OCI-LY1 (cell line): ENCODE data around the gene IQSEC3.
"Not testable (repeated sequence)": the region's sequence is repeated elsewhere in the genome, so short reads cannot be mapped to it uniquely, and the experiment has no call there.

Source experiments
- H2AFZ ChIP-seq: fragments of 200-600 bp; sonication (generic), shearing (Covaris generic); 2 replicates; pipeline ENCODE4 v1.6.0; 2014; ENCODE audit warnings: antibody characterized with exemption, mild to moderate bottlenecking, low read length
- H3F3A ChIP-seq: fragments of 200-600 bp; sonication (generic), shearing (Covaris generic); 2 replicates; pipeline ENCODE4 v1.6.0; 2014; ENCODE audit warnings: mild to moderate bottlenecking, antibody characterized with exemption, low read length, moderate library complexity; ENCODE audit not compliant: insufficient read depth
- H3K27ac ChIP-seq: fragments of 200-600 bp; sonication (generic); 2 replicates; pipeline ENCODE4 v1.5.1; 2014; ENCODE audit warnings: low read length, mixed run types, mild to moderate bottlenecking, low read depth; ENCODE audit not compliant: poor library complexity, severe bottlenecking
- H3K27me3 ChIP-seq: fragments of 200-600 bp; sonication (generic); 2 replicates; pipeline ENCODE4 v1.6.0; 2014; ENCODE audit warnings: antibody characterized with exemption, mild to moderate bottlenecking, low read length, moderate library complexity; ENCODE audit not compliant: insufficient read depth
- H3K36me3 ChIP-seq: fragments of 200-600 bp; sonication (generic); 2 replicates; pipeline ENCODE4 v1.6.1; 2014; ENCODE audit warnings: mild to moderate bottlenecking, antibody characterized with exemption, low read length, moderate library complexity, mixed read lengths; ENCODE audit not compliant: insufficient read depth
- H3K4me1 ChIP-seq: fragments of 200-600 bp; sonication (generic); 2 replicates; pipeline ENCODE4 v1.5.1; 2014; ENCODE audit warnings: mild to moderate bottlenecking, low read length, moderate library complexity; ENCODE audit not compliant: insufficient read depth, severe bottlenecking
- H3K4me2 ChIP-seq: fragments of 200-600 bp; sonication (generic), shearing (Covaris generic); 2 replicates; pipeline ENCODE4 v1.6.1; 2014; ENCODE audit warnings: low read length
- H3K4me3 ChIP-seq: fragments of 200-600 bp; sonication (generic); 2 replicates; pipeline ENCODE4 v1.5.1; 2014; ENCODE audit warnings: low read length, low read depth, mild to moderate bottlenecking, mixed read lengths; ENCODE audit not compliant: poor library complexity, severe bottlenecking
- H3K79me2 ChIP-seq: fragments of 200-600 bp; shearing (Covaris generic); 2 replicates; pipeline ENCODE4 v1.6.1; 2016; ENCODE audit warnings: mixed run types, low read length, mixed read lengths; ENCODE audit not compliant: insufficient read depth
- H3K9ac ChIP-seq: fragments of 200-600 bp; sonication (generic), shearing (Covaris generic); 2 replicates; pipeline ENCODE4 v1.6.1; 2014; ENCODE audit warnings: mild to moderate bottlenecking, low read length, mixed read lengths
- H3K9me2 ChIP-seq: fragments of 200-600 bp; sonication (generic), shearing (Covaris generic); 2 replicates; pipeline ENCODE4 v1.6.1; 2014; ENCODE audit warnings: low read depth, mild to moderate bottlenecking, low read length, mixed read lengths
- H3K9me3 ChIP-seq: fragments of 200-600 bp; shearing (Covaris generic); 2 replicates; pipeline ENCODE4 v1.6.1; 2014; ENCODE audit warnings: low read length, mixed read lengths
- H4K20me1 ChIP-seq: fragments of 200-600 bp; sonication (generic), shearing (Covaris generic); 2 replicates; pipeline ENCODE4 v1.6.0; 2016; ENCODE audit warnings: mild to moderate bottlenecking, low read length; ENCODE audit not compliant: insufficient read depth
- EZH2 ChIP-seq: fragments of 200-600 bp; sonication (generic), shearing (Covaris generic); IDR thresholded peaks from 2 replicates; pipeline ENCODE4 v1.8.0; 2017; ENCODE audit warnings: borderline replicate concordance, mixed run types, mild to moderate bottlenecking, antibody characterized with exemption, low read length, moderate library complexity, mixed read lengths
- TF ChIP-seq, protein P1 (sequence below): fragments of 200-600 bp; sonication (generic), shearing (Covaris generic); IDR thresholded peaks from 2 replicates; pipeline ENCODE4 v1.5.1; 2017; ENCODE audit warnings: mild to moderate bottlenecking, antibody characterized with exemption, low read length, moderate library complexity, mixed read lengths

The IQSEC3 gene

DNA sequence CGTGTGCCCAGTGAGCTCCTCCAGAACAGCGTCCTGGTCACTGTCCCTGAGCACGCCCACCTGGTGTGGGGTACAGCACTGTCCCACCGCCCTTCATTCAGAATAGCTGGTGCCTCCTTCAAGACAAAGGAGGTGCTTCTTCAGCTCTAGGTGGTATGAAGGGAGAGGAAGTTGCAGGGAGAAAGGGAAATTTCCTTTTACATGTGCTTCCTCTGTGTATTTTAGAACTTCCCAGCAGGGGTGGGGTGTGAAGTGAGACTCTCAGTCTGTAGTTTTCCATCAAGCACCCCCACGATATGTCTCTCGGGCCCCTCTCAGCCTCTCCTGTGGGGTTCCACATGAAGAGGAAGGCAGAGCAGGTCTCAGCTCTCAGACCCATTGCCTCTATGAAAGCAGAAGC is 148.5 kb downstream of the IQSEC3 start:
- no peaks in the 10 kb centered on the region for H4K20me1 ChIP-seq
- H3K36me3 ChIP-seq, result no peaks in the 10 kb centered on the region
- H3K4me3 ChIP-seq, result no peak overlapping the region
- no peak for TF ChIP-seq EZH2
- TF ChIP-seq, protein P1, sequence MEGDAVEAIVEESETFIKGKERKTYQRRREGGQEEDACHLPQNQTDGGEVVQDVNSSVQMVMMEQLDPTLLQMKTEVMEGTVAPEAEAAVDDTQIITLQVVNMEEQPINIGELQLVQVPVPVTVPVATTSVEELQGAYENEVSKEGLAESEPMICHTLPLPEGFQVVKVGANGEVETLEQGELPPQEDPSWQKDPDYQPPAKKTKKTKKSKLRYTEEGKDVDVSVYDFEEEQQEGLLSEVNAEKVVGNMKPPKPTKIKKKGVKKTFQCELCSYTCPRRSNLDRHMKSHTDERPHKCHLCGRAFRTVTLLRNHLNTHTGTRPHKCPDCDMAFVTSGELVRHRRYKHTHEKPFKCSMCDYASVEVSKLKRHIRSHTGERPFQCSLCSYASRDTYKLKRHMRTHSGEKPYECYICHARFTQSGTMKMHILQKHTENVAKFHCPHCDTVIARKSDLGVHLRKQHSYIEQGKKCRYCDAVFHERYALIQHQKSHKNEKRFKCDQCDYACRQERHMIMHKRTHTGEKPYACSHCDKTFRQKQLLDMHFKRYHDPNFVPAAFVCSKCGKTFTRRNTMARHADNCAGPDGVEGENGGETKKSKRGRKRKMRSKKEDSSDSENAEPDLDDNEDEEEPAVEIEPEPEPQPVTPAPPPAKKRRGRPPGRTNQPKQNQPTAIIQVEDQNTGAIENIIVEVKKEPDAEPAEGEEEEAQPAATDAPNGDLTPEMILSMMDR, result no peak
- H3K9me2 ChIP-seq, result no peaks in the 10 kb centered on the region
- peaks cover 27% of the 10 kb centered on the region; the same call in 1 of the 2 replicates for H3K27me3 ChIP-seq
- no peak overlapping the region for H3K4me2 ChIP-seq
- no peaks in the 10 kb centered on the region for H3K9me3 ChIP-seq
- no peaks in the 10 kb centered on the region for H3K4me1 ChIP-seq
- H2AFZ ChIP-seq, result no peak overlapping the region
- no peaks in the 10 kb centered on the region for H3K79me2 ChIP-seq
- no peak overlapping the region for H3K27ac ChIP-seq
- H3K9ac ChIP-seq, result no peak overlapping the region
- no peaks in the 10 kb centered on the region for H3F3A ChIP-seq

- peaks cover 18% of the 10 kb centered on the region; the same call in 1 of the 2 replicates for H3K27me3 ChIP-seq
- H3K9me3 ChIP-seq, H3K4me2 ChIP-seq, H3F3A ChIP-seq, H3K36me3 ChIP-seq, H4K20me1 ChIP-seq, H3K9me2 ChIP-seq, H3K79me2 ChIP-seq, H3K4me3 ChIP-seq, H3K27ac ChIP-seq, H3K9ac ChIP-seq, H3K4me1 ChIP-seq, H2AFZ ChIP-seq: not testable (repeated sequence)
These were observed 150.5 kb downstream of the IQSEC3 start for GRCh38 chr12:217029-217428.

DNA sequence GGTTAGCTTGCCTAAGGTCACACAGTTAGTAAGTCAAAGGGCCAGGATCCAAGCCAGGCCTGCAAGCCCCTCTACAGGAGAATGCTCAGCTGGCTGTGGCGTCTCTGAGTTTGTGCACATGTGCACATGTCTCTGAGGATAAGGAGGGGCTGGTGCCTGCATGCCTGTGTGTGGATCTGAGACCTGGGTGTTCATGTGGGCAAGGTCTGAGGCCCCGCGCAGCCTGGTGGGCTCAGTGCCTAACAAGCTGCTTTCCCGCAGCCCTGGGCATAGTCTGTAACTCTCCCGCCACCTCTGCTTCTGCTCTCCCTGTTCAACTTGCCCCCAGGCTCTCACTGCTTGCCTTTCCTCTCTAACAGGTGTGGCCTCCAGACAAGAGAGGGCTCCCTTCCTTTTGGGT is 151.7 kb downstream of the IQSEC3 start:
- Histone ChIP-seq H3K4me1 (no peaks in the 10 kb centered on the region), H4K20me1 (no peaks in the 10 kb centered on the region), H3K27me3 (peaks cover 13% of the 10 kb centered on the region; the same call in 1 of the 2 replicates), H3K9me2 (no peaks in the 10 kb centered on the region), H3K9me3 (no peaks in the 10 kb centered on the region), H3K79me2 (no peaks in the 10 kb centered on the region), H3F3A (no peaks in the 10 kb centered on the region), H3K4me3 (no peak overlapping the region), H3K4me2 (no peak overlapping the region), H3K27ac (no peak overlapping the region), H3K36me3 (no peaks in the 10 kb centered on the region), H3K9ac (no peak overlapping the region), H2AFZ (no peak overlapping the region)
- TF ChIP-seq, protein P1, result no peak
- no peak for TF ChIP-seq EZH2
